ENCODE results near the gene PPP3CA.

The PPP3CA gene

GRCh38 chr4:101171747-101172146, 175.6 kb downstream of the PPP3CA start:
- TF ChIP-seq, protein P1, sequence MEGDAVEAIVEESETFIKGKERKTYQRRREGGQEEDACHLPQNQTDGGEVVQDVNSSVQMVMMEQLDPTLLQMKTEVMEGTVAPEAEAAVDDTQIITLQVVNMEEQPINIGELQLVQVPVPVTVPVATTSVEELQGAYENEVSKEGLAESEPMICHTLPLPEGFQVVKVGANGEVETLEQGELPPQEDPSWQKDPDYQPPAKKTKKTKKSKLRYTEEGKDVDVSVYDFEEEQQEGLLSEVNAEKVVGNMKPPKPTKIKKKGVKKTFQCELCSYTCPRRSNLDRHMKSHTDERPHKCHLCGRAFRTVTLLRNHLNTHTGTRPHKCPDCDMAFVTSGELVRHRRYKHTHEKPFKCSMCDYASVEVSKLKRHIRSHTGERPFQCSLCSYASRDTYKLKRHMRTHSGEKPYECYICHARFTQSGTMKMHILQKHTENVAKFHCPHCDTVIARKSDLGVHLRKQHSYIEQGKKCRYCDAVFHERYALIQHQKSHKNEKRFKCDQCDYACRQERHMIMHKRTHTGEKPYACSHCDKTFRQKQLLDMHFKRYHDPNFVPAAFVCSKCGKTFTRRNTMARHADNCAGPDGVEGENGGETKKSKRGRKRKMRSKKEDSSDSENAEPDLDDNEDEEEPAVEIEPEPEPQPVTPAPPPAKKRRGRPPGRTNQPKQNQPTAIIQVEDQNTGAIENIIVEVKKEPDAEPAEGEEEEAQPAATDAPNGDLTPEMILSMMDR (IDR thresholded peaks at IDR 0.05), result no peak

DNA sequence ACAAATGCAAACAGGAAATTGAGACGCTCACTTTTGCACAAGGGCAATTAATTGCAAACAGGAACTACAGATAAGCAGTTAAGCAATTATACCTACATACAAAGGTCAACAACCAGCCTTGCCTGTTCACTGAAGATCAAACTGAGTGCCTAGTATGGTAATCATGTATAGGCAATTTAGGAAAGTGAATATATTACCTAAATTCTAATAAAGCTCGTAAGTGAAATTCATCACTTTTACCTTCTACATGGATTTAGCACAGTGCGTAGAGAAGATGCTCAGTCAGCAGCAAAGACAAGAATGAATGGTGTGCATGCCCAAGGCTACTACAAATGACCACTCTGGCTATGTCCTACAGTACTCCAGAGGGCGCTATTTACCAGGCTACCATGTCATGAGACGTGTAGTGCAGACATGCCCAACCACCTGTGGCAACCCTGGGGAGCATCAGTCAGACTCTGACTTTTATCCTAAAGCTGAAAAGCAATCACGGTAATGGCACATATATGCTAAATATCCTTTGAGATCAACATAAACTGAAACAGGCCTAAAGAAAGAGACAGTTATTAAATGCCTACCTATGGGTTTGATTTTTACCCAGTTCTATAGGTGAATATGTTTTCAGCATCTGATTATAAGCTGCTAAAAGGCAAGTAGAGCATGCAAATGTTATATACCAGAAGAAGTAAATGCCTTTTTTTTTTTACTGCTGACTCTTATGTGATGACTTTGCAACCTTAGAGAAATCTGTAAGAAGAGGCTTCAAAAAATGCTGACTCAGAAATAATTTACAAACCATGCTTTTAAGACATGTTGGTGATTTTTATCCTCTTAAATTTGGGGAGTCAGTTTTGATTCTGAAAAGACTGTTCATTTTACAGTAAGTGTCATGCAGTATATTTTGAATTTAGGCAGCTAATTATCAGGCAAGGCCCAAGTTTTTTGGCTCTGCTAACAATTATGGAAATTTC, 178.0 kb downstream of the PPP3CA start:
- TF ChIP-seq, protein P1 (IDR thresholded peaks at IDR 0.05), result peak; percentile 45; the same call in 1 of the 2 replicates

DNA sequence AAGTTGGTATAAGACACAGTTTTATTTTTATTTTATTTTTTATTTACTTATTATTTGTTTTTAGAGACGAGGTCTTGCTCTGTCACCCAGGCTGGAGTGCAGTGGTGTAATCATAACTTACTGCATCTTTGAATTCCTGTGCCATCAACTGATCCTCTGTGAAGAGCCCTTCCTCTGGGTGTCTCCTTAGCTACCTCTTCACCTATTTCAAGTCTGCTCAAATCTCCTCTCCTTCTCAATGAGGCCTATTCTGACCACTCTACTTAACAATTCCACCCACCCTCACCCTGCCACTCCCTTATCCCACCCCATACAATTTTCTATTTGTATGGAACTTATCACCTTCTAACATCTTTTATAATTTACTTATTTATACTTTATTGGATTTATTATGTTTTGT, 183.4 kb downstream of the PPP3CA start:
- TF ChIP-seq, protein P1 (IDR thresholded peaks at IDR 0.05), result no peak

DNA sequence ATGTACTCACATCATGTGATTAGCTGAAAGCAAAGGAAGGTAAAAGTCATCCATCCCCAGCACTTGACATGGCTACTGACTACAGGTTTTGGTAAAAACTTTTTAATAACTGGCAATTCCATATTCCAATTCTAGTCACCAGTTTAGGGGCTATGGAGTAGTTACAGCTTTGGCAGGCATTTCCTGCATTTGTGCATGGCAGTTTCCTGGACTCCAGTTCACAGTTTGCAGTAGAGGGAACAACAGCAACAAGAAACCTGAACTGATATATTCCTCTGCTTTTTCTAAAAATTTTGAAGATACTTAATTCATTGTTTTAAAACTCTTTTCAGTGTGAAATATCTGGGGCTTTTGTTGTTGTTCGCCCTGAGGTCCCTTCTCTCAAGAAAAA, 184.3 kb downstream of the PPP3CA start:
- TF ChIP-seq, protein P1 (IDR thresholded peaks at IDR 0.05), result no peak

GRCh38 chr4:101160792-101161592, 186.3 kb downstream of the PPP3CA start:
- TF ChIP-seq, protein P1 (IDR thresholded peaks at IDR 0.05), result no peak

- TF ChIP-seq, protein P1 (IDR thresholded peaks at IDR 0.05), result no peak
Measured at GRCh38 chr4:101158507-101158906, 188.8 kb downstream of the PPP3CA start.

GRCh38 chr4:101158134-101158482, 189.2 kb downstream of the PPP3CA start:
- TF ChIP-seq, protein P1 (IDR thresholded peaks at IDR 0.05), result no peak
